SIG-M5 (cell line): Measurements from ENCODE around the gene P2RY1.

Experiments used
- DNase-seq: peaks from one replicate; lab custom pipeline; 2025; lab: John Stamatoyannopoulos, UW

Gene P2RY1, protein sequence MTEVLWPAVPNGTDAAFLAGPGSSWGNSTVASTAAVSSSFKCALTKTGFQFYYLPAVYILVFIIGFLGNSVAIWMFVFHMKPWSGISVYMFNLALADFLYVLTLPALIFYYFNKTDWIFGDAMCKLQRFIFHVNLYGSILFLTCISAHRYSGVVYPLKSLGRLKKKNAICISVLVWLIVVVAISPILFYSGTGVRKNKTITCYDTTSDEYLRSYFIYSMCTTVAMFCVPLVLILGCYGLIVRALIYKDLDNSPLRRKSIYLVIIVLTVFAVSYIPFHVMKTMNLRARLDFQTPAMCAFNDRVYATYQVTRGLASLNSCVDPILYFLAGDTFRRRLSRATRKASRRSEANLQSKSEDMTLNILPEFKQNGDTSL

GRCh38 chr3:152834776-152835600, at the start of gene P2RY1:
TSS of gene P2RY1 (plus strand) at chr3:152835131. CDS start at chr3:152835783, 652 bp downstream.
- DNase-seq, result peak; percentile 67

GRCh38 chr3:152786977-152787681, 47.8 kb upstream of the P2RY1 start:
- no peak for DNase-seq

DNA sequence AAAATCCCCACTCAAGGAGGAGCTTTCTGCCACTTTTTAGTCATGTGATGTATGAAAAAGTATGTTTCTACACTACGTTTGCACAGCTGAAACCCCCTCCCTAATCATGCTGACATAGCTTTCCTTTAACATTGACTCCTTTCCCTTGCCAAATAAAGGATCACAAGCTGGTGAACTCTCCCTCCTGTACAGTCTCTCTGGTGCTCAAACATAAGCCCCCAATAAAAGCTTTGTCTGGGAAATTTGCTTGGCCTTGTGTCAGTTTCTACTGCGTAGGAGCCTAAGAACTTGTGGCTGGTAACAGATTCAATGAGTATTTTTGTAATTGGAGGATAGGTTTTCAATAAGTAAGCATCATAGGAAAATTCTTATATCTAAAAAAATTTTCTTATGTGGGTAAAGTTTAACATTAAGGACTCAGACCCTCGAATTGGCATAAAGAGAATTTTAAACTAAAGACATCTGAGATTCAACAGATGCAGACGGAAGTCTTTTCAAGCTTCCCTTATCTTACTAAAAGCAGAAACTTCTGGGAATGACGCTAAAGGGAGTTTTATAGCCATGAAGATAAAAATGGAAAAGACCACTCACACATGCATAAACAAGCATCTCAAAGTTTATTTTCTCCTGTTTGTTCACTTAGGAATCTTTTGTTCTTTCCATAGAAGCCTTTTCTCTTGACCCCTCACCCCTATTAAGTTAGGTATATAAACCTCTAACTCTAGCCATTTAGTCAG, 44.1 kb upstream of the P2RY1 start:
- DNase-seq, result no peak

- no peak for DNase-seq
Measured at GRCh38 chr3:152793969-152794368, 41.0 kb upstream of the P2RY1 start.

GRCh38 chr3:152797751-152798432, 37.0 kb upstream of the P2RY1 start:
- no peak for DNase-seq

GRCh38 chr3:152811974-152812760, 22.8 kb upstream of the P2RY1 start:
- no peak for DNase-seq

DNA sequence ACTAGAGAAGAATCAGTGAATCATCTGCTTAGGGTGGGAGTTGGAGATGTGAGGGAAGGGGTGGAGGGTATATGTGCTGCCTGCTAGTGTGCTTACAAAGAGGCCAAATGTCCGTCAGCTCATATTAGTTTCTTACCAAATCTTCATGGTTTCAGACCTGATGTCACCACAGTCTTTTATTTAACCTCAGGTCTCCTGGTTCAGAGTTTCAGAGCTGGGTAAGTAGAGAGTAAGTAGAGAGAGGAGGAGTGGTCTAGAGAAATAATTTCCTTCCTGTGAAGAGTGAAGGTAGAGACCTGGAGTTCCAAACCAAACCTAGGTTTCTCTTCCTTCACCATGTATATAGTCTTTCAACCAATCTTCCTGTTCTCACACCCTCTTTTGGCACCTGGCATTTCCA, 17.5 kb upstream of the P2RY1 start:
- no peak for DNase-seq

GRCh38 chr3:152818027-152818426, 16.9 kb upstream of the P2RY1 start:
- no peak for DNase-seq

GRCh38 chr3:152823173-152823572, 11.8 kb upstream of the P2RY1 start:
- DNase-seq, result no peak

DNA sequence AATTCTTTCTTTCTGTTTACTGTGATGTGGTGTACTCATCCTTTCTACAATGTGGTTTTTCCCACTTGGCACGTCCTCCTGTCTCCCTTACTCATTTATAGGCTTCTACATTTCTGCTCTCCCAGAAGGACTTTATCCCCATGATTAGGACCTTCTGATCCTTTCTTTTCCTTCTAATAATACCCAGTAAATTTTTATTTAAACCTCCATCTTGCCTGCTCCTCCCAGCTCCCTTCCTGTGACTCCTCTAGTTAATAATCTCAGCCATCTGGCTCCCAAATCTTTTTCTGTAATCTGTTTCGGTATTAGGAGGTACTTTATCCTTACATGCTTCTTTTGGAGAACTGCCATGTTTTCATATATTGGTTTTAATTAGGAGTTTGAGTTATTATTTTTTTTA, 11.2 kb upstream of the P2RY1 start:
- DNase-seq, result no peak

DNA sequence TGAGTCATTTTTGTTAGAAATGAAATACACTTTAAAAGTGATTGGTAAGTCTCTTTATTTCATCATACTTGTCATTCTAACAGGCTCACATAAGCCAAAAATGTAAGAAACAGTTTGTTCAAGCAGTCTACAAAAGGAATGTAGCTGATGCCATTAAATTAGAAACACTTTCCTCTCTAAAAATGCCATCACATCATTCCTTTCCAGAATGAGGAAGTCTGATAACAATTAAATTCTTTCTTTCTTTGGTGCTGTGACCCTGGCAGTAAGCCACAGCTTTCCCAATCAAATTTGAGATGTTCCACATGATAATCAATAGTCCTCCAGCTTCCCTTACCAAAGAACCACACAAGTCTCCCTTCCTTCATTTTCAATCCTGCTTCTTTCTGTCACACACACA, 9.4 kb upstream of the P2RY1 start:
- DNase-seq, result no peak

DNA sequence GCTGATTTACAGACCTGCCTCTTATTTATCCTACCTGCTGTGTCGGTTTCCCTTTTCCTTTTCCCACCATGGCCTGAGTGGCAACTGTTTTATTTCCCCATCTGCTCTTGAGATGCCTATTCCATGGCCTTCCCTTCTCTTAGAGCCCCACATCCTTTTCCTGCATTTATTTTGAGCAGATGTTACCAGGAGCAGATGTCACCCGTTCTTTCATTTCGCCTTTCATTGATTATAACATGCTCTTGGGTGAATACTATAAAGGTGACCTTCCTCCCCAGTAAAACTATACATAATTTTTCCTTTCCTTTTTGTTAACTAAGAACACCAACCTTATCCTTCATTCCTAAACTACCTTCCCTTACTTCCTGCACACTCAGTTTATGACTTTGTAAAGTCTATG, 8.5 kb upstream of the P2RY1 start:
- no peak for DNase-seq

GRCh38 chr3:152827313-152827712, 7.6 kb upstream of the P2RY1 start:
- DNase-seq, result no peak

GRCh38 chr3:152828075-152828840, 6.7 kb upstream of the P2RY1 start:
- DNase-seq, result no peak

GRCh38 chr3:152830245-152830644, 4.7 kb upstream of the P2RY1 start:
- no peak for DNase-seq

GRCh38 chr3:152832046-152832445, 2.9 kb upstream of the P2RY1 start:
- no peak for DNase-seq

DNA sequence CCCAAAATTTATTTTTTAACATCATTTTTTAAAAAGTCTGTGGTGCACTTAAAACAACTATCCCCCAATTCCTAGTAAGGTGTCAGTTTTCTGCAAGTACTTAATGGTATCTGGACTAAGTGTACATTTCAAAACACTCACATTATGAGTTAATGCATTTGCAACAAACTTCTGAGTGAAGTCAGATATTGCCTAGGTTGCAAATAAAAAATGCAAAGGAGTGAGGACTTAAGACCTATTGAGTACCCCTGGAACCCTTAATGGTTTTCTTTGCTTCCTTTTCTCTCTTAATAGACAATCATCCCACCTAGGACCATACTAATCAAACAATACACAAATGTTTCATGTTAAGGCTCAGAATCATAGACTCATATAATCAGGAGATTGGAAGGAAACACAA, 1.8 kb upstream of the P2RY1 start:
- no peak for DNase-seq

GRCh38 chr3:152834191-152834775, 648 bp upstream of the P2RY1 start:
- no peak for DNase-seq

GRCh38 chr3:152835601-152836102, 721 bp downstream of the P2RY1 start:
- DNase-seq, result no peak
